HL-60/S4 (cell line): Measurements from ENCODE around the gene SLC26A4.

Experiments used
- in situ Hi-C: fragments of 300-500 bp; cut with MboI; formaldehyde crosslinking; loops from 2 replicates; pipeline ENCODE4 v1.14.3; 2022; ENCODE audit warnings: low sequenced_read_pairs

Gene SLC26A4

DNA sequence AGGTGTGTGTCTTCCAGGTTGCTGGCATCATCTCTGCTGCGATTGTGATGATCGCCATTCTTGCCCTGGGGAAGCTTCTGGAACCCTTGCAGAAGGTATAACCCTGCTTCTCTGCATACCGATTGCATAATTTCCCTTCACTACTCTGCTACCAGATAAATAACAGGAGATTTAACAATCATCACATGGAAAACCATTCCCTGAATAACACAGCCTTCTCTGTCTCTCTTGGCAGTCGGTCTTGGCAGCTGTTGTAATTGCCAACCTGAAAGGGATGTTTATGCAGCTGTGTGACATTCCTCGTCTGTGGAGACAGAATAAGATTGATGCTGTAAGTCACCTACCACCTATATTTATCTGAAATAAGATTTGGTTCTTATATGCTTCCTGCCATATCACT is 33.8 kb downstream of the SLC26A4 start:
- in situ Hi-C loops: no loop called here

DNA sequence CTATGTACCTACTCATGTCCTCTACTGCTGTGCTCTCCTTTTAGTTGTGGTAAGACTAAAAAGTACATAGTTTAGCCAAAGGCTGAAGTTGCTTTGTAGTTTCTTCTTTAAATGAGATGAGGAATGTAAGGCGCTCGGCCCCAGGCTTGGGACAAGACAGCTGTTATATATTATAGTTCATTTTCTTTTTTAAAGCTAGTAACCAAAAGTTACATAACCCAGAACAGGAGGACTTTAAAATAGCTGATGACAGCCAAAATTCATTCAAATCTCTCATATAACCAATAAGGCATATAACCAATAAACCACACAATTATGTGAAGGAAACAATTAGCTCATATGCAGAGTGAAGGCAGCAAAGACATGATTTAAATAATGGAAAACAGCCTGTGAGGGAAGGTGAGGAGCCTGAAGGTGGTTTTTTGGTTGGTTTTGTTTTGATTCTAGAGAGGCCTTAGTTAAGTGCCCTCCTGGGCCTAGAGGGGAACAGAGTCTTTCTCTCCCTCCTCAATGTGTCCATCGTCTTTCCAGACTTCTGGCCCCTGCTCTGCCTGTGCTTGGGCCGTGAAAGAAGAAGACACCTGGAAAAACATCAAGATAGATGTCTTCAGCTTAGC is 35.8 kb downstream of the SLC26A4 start:
- in situ Hi-C loops: no loop called here

DNA sequence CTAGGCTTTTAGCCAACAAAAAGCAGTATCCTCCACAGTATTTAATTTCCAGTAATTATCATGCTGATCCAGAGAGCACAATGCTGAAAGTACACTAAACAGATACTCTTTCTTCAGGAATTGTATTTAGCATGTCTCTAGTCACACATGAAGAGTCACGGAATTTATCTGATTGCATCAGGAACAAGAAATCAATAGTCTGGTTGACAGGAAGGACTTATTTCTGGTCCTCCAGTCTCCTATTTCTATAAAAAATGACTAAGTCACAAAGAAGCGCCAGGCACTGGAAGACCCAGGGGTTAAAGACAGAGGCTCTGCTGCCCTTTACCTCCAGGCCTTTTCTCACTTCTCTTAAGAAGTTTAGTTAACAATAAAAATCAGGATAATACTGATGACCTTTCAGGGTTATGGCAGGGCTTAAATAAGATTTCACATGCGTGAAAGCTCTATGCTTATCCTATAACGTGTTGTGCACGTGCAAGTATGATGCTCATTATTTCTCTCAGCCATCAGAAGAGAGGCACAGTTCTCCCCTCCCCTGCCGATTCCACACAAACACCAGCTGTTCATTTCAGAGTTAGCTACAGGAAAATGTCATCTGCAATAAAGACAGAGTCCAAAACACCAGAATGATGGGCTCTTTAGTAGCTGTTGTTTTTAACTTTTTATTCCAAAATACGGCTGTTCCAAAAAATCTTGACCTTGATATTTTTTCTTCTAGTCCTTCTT is 36.9 kb downstream of the SLC26A4 start:
- in situ Hi-C loops: no loop called here

DNA sequence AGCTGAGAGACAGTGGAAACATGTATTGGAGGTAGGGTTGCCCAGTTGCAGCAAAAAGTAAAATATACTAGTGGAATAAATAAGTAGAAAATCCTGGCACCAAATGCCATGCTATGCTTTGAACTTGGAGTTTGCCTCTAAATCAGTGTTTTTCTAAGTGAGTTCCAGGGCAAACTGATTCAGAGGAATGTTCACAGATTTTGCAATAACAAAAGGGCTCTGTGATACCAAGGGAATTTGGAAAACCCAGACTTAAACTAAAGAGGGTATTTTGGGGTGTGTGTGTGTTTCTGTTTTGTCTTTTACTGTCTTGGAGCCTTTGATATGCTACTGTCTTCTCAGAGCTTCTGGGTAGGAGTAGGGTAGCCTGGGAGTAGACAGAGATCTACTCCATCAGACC is 39.9 kb downstream of the SLC26A4 start:
- in situ Hi-C loops: no loop called here

DNA sequence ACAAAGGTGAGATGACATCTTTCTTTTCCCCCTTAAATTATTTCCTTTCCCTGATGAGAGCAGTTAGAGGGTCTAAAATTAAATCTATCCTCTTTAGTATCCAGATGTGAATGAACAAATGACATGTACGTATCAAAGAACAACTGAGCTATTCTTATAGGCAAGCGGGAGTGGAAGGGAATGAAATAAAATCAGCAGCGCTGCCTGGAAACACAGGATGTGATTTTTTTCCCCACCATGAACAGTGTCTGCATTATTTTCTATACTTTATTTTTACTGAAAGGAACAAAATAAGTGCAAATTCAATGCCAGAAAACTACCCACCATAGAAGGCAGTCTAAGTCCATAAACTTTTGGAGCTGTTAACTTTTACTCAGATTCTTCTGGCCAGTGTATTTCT is 40.6 kb downstream of the SLC26A4 start:
- in situ Hi-C loops: no loop called here

DNA sequence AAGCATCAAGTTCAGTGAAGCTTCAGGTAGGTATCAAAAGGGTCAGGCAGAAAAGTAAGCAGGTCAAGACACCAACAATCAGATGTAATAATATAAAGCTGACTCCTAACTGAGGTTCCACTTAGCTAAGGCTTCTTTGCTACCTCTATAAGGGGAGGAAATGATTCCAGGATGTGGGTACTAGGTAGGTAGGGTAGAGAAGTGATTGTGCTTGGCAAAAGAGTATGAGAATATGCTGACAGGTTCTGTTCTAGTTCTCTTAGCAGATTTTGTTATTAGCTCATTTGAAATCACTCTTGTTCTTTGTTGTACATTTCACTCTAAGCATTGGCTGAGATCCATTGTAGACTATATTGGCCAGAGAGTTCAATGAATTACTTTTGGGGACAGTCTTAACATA is 42.6 kb downstream of the SLC26A4 start:
- in situ Hi-C loops: no loop called here

DNA sequence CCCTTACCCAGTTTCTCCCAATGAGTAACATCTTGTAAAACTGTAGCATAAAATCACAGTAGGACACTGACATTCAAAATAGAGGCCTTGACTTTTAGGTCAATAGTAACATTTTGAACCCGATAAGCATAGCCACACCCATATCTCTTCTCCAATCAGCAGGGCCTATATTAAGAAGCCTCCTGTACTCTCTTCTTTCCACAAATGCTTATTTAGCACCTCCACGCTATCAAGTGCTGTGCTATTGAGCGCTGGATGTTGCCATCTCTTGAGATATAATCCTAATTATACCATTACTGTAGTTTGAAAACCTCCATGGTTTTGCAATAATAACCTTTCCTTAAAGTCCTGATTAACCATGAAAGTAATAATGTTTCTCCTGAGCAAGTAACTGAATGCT is 43.2 kb downstream of the SLC26A4 start:
- in situ Hi-C loops: no loop called here

DNA sequence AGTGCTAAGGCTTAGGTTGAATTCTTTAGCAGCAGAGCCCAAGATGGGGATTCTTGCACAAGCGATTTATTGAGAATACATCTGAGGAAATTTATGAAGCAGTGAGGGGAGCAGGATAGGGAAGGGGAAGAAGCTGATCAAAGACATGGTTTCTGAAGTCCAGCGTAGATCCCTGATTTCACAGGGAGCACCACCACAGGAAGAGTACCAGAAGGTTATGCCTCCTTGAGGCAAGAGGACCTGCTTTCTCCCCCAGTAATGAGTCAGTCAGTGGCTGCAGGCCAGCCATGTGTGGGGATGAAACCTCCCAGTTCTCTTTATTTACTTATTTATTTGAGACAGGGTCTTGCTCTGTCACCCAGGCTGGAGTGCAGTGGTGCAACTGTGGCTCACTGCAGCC is 48.3 kb downstream of the SLC26A4 start:
- in situ Hi-C loops: no loop called here

DNA sequence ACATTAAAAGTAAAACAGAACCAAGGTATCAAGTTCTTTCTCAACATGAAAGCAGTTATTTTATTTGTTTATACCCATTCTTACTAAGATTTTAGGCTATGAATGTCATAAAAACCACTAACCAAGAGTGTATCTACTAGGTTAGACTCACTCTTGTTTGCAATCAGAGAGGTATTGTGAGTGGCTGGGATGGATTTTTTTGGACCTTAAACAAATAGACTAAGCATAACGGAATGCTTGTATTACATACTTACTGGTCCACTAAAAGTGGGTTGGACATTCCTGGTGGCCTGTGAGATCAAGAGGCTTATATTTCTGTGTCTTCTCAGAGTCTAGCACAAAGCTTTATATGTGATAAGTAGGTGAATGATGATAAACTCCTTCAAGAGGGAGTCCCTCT is 50.7 kb downstream of the SLC26A4 start:
- in situ Hi-C loops: no loop called here

DNA sequence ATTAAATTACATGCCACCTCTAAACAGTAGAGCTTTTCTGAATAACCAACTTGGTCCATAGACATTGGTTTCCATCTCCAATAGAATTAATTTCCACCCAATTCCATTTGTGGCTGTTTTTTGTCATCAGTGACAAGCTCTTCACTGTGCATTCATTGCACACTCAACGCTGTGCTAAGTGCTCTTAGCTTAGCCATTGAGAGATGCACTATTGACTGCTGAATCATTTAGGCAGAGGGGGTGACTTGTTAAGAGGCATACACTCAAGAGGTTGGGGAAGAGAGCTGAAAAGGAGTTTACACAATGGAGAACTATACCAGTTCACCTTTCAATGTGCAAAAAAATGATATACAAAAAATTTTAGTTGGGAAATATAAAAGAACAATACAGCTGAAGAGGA is 51.4 kb downstream of the SLC26A4 start:
- in situ Hi-C loops: no loop called here

DNA sequence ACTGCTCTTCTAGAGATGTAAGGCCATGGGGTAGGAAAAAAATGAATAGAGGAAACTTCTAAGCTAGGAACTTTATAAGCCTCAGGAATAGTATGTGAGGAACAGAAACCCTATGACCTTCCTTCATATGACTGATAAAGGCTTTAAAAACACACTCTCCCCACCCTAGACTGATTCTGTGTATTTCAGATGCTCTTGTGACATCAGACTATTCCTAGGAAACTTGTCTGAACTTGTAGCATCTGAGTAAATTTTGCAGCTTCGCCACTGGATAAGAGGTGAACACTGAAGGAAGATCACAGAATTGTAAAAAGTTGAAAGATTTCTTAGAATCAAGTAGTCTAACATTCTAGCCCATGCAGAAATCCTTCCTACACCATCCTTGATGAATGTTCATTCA is 52.3 kb downstream of the SLC26A4 start:
- in situ Hi-C loops: no loop called here

DNA sequence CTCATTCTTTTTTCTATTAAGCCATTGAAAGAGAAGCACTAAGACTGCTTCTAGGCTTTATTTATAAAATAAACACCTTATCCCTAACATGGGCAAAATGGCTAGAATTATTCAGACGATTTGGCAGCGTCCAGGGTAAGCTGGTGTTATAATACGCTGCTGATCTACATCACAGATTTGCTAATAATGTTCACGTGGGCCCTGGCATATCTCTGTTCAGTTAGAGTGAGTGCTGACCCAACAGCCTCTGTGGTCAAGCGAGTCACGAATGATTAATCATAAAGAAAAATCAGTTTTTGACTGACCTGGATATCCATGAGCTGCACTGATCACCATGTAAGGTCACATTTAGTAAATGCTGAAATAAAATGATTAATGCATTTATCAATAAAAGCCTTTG is 54.9 kb downstream of the SLC26A4 start:
- in situ Hi-C loops: no loop called here

DNA sequence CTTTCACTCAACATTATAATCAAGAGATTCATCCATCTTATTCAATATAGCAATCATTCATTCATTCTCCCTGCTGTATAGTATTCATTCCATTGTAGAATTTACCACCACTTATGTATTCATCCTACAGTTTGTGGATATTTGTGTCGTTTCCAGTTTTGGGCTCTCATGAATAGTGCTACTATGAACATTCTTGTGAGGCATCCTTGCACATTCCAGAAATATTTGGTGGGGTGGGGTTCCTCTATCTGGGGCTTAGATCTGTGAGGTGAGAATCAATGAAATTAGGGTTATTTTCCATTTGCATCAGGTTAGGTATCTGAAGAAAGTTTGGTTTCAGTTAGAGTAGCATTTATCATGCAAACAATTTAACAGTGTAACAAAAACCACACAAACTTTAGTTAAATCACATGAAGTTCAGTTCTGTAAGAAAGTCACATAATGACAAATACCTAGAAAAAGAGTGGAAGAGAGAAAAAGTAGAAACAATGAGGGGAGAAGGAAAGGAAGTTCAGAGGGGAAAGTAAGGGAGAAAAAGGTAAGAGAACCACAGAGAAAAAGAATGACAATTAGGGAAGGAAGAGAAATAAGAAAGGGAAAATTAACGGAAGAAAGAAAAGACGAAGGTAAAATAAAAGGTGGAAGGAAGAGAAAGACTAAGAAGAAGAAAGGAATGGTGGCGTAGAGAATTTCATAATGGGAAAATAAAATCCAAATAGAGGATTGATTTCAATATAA is 58.0 kb downstream of the SLC26A4 start:
- in situ Hi-C loops: no loop called here

DNA sequence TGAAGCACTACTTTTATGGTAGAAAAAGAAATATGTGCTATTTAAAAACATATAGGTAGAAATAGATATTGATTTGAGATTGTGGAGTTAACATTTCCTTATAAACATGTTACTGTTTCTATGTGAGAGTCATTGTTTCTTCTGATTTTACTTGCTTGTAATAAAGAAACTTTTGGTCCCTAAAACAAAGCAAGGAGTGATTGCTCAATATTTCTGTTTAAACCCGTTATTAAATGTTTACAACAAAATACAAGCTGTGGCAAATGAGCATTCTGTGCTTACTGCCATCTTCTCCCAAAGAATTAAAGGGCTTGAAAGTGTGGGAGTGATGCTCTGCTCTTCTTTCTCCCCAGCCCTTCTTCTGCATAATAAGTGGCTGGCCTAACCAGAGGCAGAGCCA is 60.7 kb downstream of the SLC26A4 start:
- in situ Hi-C loops: no loop called here

DNA sequence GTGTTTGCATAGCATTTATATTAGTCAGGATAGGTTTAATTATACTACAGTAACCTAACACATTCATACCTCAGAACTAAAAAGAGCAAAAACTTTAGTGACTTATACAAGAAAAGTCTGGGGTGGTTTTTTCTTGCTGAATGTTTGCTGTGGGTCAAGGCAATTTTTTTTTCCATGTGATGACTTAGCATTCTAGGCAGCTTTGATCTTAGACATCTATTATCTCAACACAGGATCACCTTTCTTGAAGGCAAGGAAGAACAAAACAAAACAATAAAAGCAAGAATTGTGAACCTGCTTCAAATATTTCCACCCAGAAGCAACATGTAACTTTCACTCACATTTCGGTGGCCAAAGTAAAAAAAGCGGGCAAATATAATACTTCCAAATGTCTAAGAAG is 62.6 kb downstream of the SLC26A4 start:
- in situ Hi-C loops: no loop called here

DNA sequence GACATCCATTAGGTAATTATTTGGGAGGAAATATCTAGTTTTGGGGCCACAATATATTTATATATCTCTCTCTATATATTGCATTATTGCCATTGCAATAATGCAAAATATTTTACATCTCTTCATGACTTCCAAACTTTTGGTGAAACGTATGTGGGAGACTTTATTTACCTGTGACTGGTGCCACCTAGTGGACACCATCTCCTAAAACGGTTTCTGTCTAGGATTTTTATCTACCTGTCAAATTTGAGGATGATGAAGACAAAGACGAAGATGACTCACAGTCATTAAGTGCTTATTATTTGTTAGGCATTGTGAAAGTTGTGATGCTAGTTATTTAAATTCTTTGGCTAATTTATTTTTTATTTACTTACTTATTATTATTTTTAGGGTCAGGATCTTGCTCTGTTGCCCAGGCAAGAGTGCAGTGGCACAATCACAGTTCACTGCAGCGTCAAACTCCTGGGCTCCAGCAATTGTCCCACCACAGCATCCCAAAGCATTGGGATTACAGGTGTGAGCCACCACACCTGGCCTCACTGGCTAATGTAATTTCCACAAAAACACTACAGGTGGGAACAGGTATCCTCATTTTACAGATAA is 64.6 kb downstream of the SLC26A4 start:
- in situ Hi-C loops: no loop called here

DNA sequence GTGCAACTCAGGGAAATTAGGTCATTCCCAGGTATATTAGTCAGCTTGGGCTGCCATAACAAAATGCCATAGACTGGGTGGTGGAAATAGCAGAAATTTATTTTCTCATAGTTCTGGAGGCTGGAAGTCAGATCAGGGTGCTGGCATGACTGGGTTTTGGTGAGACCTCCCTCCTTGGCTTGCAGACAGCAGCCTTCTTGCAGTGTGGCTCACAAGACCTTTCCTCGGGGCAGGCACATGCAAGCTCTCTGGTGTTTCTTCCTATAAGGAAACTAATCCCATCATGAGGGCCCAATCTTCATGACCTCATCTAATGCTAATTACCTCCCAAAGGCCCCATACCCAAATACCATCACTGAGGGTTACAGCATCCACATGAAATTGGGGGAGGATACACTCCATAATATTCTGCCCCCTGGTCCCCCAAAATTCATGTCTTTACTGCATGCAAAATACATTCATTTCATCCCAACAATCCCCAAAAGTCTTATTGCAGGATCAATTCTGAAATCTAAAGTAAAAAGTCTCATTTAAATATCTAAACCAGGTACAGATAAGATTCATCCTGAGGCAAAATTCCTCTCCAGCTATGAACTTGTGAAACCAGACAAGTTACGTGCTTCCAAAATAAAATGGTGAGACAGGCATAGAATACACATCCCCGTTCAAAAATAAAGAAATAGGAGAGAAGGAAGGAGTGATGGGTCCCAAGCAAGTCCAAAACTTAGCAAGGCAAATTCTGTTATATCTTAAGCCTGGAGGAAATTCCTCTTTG is 65.9 kb downstream of the SLC26A4 start:
- in situ Hi-C loops: no loop called here

DNA sequence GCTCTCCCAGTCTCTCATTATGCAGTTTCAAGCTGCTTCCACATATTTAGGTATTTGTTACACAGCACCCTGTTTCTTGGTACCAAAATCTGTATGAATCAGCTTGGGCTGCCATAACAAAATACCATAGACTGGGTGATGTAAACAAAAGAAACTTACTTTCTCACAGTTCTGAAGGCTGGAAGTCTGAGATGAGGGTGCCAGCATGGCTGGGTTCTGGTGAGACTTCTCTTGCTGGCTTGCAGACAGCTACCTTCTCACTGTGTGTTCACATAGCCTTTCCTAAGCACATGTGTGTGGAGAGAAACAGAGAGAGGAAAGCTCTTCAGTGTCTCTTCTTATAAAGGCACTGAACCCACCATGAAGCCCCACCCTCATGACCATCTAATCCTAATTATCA is 67.6 kb downstream of the SLC26A4 start:
- in situ Hi-C loops: no loop called here

DNA sequence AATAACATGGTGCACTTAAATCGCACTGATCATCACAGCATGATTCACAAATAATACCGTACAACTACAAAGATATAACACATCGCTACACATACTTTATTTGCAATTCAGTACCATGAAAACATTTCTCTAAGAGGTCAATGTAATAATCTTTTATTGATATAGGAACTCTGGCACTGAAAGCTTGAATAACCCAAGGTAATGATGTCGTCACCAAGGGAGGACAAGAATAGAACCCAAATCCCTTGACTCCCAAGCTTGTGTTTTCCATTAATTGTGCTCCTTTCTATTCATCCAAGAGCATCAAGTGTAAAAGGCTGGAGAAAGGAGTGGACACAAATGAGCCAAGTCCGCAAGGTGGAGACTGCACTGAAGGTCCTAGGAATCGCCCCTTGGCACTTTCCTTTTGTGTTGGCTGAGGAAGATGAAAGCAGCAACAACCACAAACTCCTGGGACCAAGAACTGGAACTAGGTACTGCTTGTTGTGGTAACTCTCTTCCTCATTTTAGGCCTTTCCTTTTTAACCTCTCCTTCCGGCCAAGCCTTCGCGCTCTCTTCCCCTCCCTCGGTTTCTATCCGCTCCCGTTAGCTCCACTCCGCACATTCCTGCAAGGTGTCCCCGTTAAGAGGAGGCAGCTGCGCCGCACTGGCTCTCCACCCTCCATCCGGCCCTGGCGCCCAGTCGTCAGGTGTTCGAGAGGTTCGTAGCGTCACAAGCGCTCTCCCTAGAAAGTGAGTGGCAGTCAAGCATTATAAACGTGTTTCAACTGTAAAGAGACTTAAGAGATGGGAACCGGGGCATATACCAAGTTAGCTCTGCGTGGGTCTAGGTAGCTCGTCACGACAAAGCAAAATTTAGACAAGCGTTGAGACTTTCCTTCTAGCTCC is 82.3 kb downstream of the SLC26A4 start:
- in situ Hi-C loops: no loop called here
